GM19193 (cell line): ENCODE data around the gene PTH1R.

Experiments
- POLR2A ChIP-seq: IDR thresholded peaks from 4 replicates; pipeline ENCODE4 v1.6.1; 2011; ENCODE audit not compliant: insufficient read depth, insufficient read length; ENCODE audit errors: extremely low read depth

The PTH1R gene

GRCh38 chr3:46877406-46878125, at the start of gene PTH1R:
TSS of gene PTH1R (plus strand) at chr3:46877721. CDS start at chr3:46883560, 5,839 bp downstream.
- no peak for TF ChIP-seq POLR2A

GRCh38 chr3:46829699-46830208, 47.8 kb upstream of the PTH1R start:
- TF ChIP-seq POLR2A, result no peak

- TF ChIP-seq POLR2A, result no peak
Measured at GRCh38 chr3:46830801-46831200, 46.7 kb upstream of the PTH1R start.

- TF ChIP-seq POLR2A, result no peak
Measured at GRCh38 chr3:46831316-46831715, 46.2 kb upstream of the PTH1R start.

- TF ChIP-seq POLR2A, result no peak
Measured at GRCh38 chr3:46831841-46832240, 45.7 kb upstream of the PTH1R start.

GRCh38 chr3:46833346-46834300, 43.9 kb upstream of the PTH1R start:
- no peak for TF ChIP-seq POLR2A

- TF ChIP-seq POLR2A, result no peak
Measured at GRCh38 chr3:46835054-46835453, 42.5 kb upstream of the PTH1R start.

GRCh38 chr3:46835491-46835890, 42.0 kb upstream of the PTH1R start:
- no peak for TF ChIP-seq POLR2A

GRCh38 chr3:46838301-46838700, 39.2 kb upstream of the PTH1R start:
- no peak for TF ChIP-seq POLR2A

GRCh38 chr3:46840491-46840890, 37.0 kb upstream of the PTH1R start:
- TF ChIP-seq POLR2A, result no peak

GRCh38 chr3:46843508-46843907, 34.0 kb upstream of the PTH1R start:
- TF ChIP-seq POLR2A, result no peak

GRCh38 chr3:46844397-46844796, 33.1 kb upstream of the PTH1R start:
- TF ChIP-seq POLR2A, result no peak

GRCh38 chr3:46844881-46845312, 32.6 kb upstream of the PTH1R start:
- TF ChIP-seq POLR2A, result no peak

GRCh38 chr3:46845397-46845859, 32.1 kb upstream of the PTH1R start:
- no peak for TF ChIP-seq POLR2A
